ENCODE data around the gene NCAM1. TPM values are rescaled to one million over a fixed set of nuclear protein-coding genes. Genes with fewer than 3 reads are reported as not detected.

Gene NCAM1
- total RNA-seq, 3 donors from 2014 or later, result 6.3 to 97.0 (median 9.3) TPM

GRCh38 chr11:113304916-113305315, 343.7 kb downstream of the NCAM1 start:
- intact Hi-C loops (cut with DNase I, micrococcal nuclease), result loop anchor here (5.0 to 10.0 kb wide), 3 partner anchors 227 to 430 kb away; no protein-coding TSS in a partner anchor
- Histone ChIP-seq H3K4me1 (ENCODE audit: low read depth) (no peaks in the 10 kb centered on the region), H3K9me3 (no peaks in the 10 kb centered on the region), H3K36me3 (ENCODE audit: low read depth) (no peaks in the 10 kb centered on the region), H3K4me3 (no peak overlapping the region)
- ATAC-seq (no peak), DNase-seq (no peak)
- TF ChIP-seq CTCF (IDR thresholded peaks at IDR 0.05), result no peak

- no peaks in the 10 kb centered on the region for H3K4me1 ChIP-seq (ENCODE audit: low read depth)
- peak; percentile 87 for TF ChIP-seq CTCF (IDR thresholded peaks at IDR 0.05)
- no peaks in the 10 kb centered on the region for H3K9me3 ChIP-seq
- DNase-seq (peak; percentile 65 to 88 (median 86)), ATAC-seq (peak; percentile 95)
- intact Hi-C loops (cut with DNase I, micrococcal nuclease), result loop anchor here (2.0 to 10.0 kb wide), 4 partner anchors 227 to 429 kb away; no protein-coding TSS in a partner anchor
- no peak overlapping the region for H3K4me3 ChIP-seq
- H3K36me3 ChIP-seq (ENCODE audit: low read depth), result no peaks in the 10 kb centered on the region
Measured at GRCh38 chr11:113305440-113306336, 344.5 kb downstream of the NCAM1 start.

- TF ChIP-seq CTCF (IDR thresholded peaks at IDR 0.05), result no peak
- intact Hi-C loops (cut with DNase I, micrococcal nuclease), result loop anchor here (5.0 to 10.0 kb wide), 3 partner anchors 224 to 426 kb away; no protein-coding TSS in a partner anchor
Measured at GRCh38 chr11:113308601-113309000, 347.4 kb downstream of the NCAM1 start.

GRCh38 chr11:113311536-113311935, 350.3 kb downstream of the NCAM1 start:
- TF ChIP-seq CTCF (IDR thresholded peaks at IDR 0.05), result no peak
- ATAC-seq, result no peak
- no peak for DNase-seq
- no peaks in the 10 kb centered on the region for H3K4me1 ChIP-seq (ENCODE audit: low read depth)
- H3K4me3 ChIP-seq, result no peak overlapping the region
- H3K36me3 ChIP-seq (ENCODE audit: low read depth), result no peaks in the 10 kb centered on the region
- H3K9me3 ChIP-seq, result no peaks in the 10 kb centered on the region
- intact Hi-C loops (cut with DNase I, micrococcal nuclease), result no loop called here

More at GRCh38 chr11:113308601-113309000, 347.4 kb downstream of the NCAM1 start:
- DNase-seq (no peak), ATAC-seq (no peak)
- Histone ChIP-seq H3K4me1 (ENCODE audit: low read depth) (no peaks in the 10 kb centered on the region), H3K36me3 (ENCODE audit: low read depth) (no peaks in the 10 kb centered on the region), H3K9me3 (no peaks in the 10 kb centered on the region), H3K4me3 (no peak overlapping the region)

GRCh38 chr11:113313601-113314000, 352.4 kb downstream of the NCAM1 start:
- no peak overlapping the region for H3K4me3 ChIP-seq
- H3K9me3 ChIP-seq, result no peaks in the 10 kb centered on the region
- no peak for ATAC-seq
- TF ChIP-seq CTCF (IDR thresholded peaks at IDR 0.05), result no peak
- intact Hi-C loops (cut with DNase I, micrococcal nuclease), result no loop called here
- no peak for DNase-seq
- H3K36me3 ChIP-seq (ENCODE audit: low read depth), result no peaks in the 10 kb centered on the region
- no peaks in the 10 kb centered on the region for H3K4me1 ChIP-seq (ENCODE audit: low read depth)

All from mucosa of descending colon (tissue), 3 donors.